Measurements from ENCODE around the gene FOCAD. TPM values are rescaled to one million over a fixed set of nuclear protein-coding genes. Genes with fewer than 3 reads are reported as not detected.

The FOCAD gene
- total and polyA plus RNA-seq, 2 of the 8 experiments (the other 6 are each of a cell fraction or from before 2014, with no cell fraction given): 22.0 to 38.4 TPM

DNA sequence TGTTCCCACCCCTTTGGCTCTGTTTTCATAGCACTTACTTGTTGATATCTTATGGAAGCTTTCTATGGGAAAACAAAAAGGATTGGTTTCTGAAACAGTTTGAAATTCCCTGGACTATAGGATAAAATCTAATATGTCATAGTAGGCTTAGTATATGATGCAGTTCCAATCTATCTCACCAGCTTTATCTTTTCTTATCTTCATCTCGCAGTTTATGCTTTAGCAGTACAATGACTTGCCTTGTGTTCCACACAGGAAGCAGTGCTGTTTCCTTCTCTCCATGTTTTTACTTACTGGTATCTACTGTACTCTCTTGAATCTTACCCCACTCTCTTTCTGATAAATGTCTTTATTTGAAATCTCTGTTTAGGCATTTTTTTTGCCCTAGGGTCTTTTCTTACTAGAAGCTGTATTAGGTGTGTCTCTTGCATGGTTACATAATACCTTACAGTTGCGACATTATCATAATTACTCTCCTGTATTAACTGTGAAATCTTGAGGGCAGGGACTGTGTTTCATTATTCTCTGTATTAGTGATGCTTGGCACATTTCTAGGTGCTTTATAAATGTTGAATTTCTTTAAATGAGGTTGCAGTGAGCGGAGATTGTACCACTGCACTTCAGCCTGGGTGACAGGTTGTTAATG lies 76.3 kb downstream of the FOCAD start:
- POLR2A ChIA-PET (ENCODE audit: partially characterized antibody): no interaction called here
- FAIRE-seq: no peak
- TF ChIP-seq RXRA (IDR thresholded peaks at IDR 0.05; ENCODE audit: insufficient read depth, low read depth, low read length) (no peak), EP300 (IDR thresholded peaks at IDR 0.05; ENCODE audit: borderline replicate concordance in 1 of 2, low read depth in 2 of 2, low read length in 2 of 2) (no peak), RBBP5 (IDR thresholded peaks at IDR 0.05; ENCODE audit: borderline replicate concordance, low read depth, low read length) (no peak), CBX8 (IDR thresholded peaks at IDR 0.05; ENCODE audit: borderline replicate concordance, low read depth, low read length) (no peak)

More for the DNA sequence above, 76.3 kb downstream of the FOCAD start:
- H3K79me2 ChIP-seq (ENCODE audit: control insufficient read depth in 1 of 2, insufficient read depth in 2 of 2, low read length in 2 of 2): no peaks in the 10 kb centered on the region
- CTCF ChIA-PET (ENCODE audit: partially characterized antibody): no interaction called here
- peaks cover 0 to 13% (median 5%) of the 10 kb centered on the region in 4 experiments; a peak in 4 of 8 replicates for H3K36me3 ChIP-seq (ENCODE audit: control insufficient read depth in 2 of 4, insufficient read depth in 4 of 4, low read length in 3 of 4)
- H2BK5ac ChIP-seq (ENCODE audit: low read depth, low read length): no peak overlapping the region
- no peaks in the 10 kb centered on the region for H3K27me3 ChIP-seq (replicated peaks in 1 of 4; ENCODE audit: control insufficient read depth in 3 of 4, extremely low read depth in 1 of 4, insufficient read depth in 3 of 4, low read length in 3 of 4)
- H2AFZ ChIP-seq (ENCODE audit: low read length): no peak overlapping the region
- H3K56ac ChIP-seq (replicated peaks; ENCODE audit: insufficient read length, low read depth, low read length): no peak overlapping the region
- H3K4ac ChIP-seq (replicated peaks; ENCODE audit: insufficient read length, low read depth, low read length): no peak overlapping the region
- H3K4me3 ChIP-seq (ENCODE audit: extremely low read depth in 1 of 4, insufficient read depth in 2 of 4, low read depth in 3 of 4, low read length in 4 of 4): no peak overlapping the region
- no peak for DNase-seq (ENCODE audit: low read depth in 1 of 2, low spot score in 2 of 2)
- H4K5ac ChIP-seq (ENCODE audit: insufficient read length, low read depth, low read length): no peak overlapping the region
- 90% methylated on average over 3 of the region's 3 CpGs; no CpG with 5 or more reads in 1 of the 2 experiments for WGBS, 2 experiments (ENCODE audit: extremely low coverage in 1 of 2, insufficient coverage in 1 of 2, insufficient read length in 1 of 2, insufficient replicate concordance in 2 of 2, low coverage in 1 of 2, low lambda C conversion rate in 2 of 2, missing lambda C conversion rate in 1 of 2)
- no peak overlapping the region for H3K14ac ChIP-seq (ENCODE audit: insufficient read length)
- no peak overlapping the region for H3K23ac ChIP-seq (ENCODE audit: insufficient read length)
- H3K79me1 ChIP-seq (ENCODE audit: low read depth, low read length): no peaks in the 10 kb centered on the region
- no peaks in the 10 kb centered on the region for H3K23me2 ChIP-seq (ENCODE audit: low read depth, low read length)
- no peak overlapping the region for H2AK5ac ChIP-seq (ENCODE audit: low read depth, low read length)
- H4K8ac ChIP-seq (ENCODE audit: extremely low read depth, insufficient read depth, low read length): no peak overlapping the region
- no peak overlapping the region for H4K91ac ChIP-seq (replicated peaks; ENCODE audit: insufficient read length, low read length)
- no peak overlapping the region for H2BK12ac ChIP-seq (ENCODE audit: low read depth, low read length)
- H4K20me1 ChIP-seq (replicated peaks in 1 of 2; ENCODE audit: control insufficient read depth in 1 of 2, insufficient read depth in 2 of 2, low read length in 2 of 2): peaks cover 0 to 2% of the 10 kb centered on the region in 2 experiments
- no peak overlapping the region for H3K9ac ChIP-seq (replicated peaks in 1 of 4; ENCODE audit: extremely low read depth in 1 of 4, low read depth in 3 of 4, low read length in 3 of 4)
- no peak overlapping the region for H3K4me2 ChIP-seq (ENCODE audit: insufficient read depth in 1 of 2, low read depth in 2 of 2, low read length in 2 of 2)
- no peak overlapping the region for H3K18ac ChIP-seq (ENCODE audit: extremely low read depth, low read length)
- no peaks in the 10 kb centered on the region for H3K9me3 ChIP-seq (ENCODE audit: insufficient read depth in 2 of 2, low read depth in 1 of 2, low read length in 1 of 2)
- no peak overlapping the region for H3K27ac ChIP-seq (ENCODE audit: low read depth, low read length)
- H2BK120ac ChIP-seq (replicated peaks; ENCODE audit: low read depth, low read length): no peak overlapping the region
- no peak overlapping the region for H2BK20ac ChIP-seq (ENCODE audit: low read length)
- H2BK15ac ChIP-seq (ENCODE audit: low read length): no peak overlapping the region
- no peaks in the 10 kb centered on the region for H3K4me1 ChIP-seq (replicated peaks in 1 of 4; ENCODE audit: control insufficient read depth in 3 of 4, insufficient read depth in 4 of 4, low read length in 3 of 4)

All from H1 (cell line).